Activated T-cell treated with anti-CD3 and anti-CD28 coated beads, Interleukin-2, amount 50 U/mL, for 4 hours (primary cell): ENCODE measurements around the gene PEMT. TPM values are rescaled to one million over a fixed set of nuclear protein-coding genes. Genes with fewer than 3 reads are reported as not detected.

Experiments used
- ATAC-seq, 2 donors: fragments of 200-7000 bp; cut with Tn5 transposase; one replicate each; pipeline ENCODE4 v1.10.0; 2021
- DNase-seq: peaks from one replicate; pipeline ENCODE4 v3.0.0-alpha.2; 2020
- H3K27me3 Mint-ChIP-seq: one replicate; pipeline ENCODE4 v1.8.0; 2021; ENCODE audit warnings: low read depth, mixed read lengths
- H3K36me3 Mint-ChIP-seq: one replicate; pipeline ENCODE4 v1.8.0; 2022; ENCODE audit warnings: mixed read lengths; ENCODE audit not compliant: insufficient read depth
- H3K4me1 Mint-ChIP-seq: one replicate; pipeline ENCODE4 v1.8.0; 2021; ENCODE audit warnings: low read depth, mixed read lengths
- H3K4me3 Mint-ChIP-seq: one replicate; pipeline ENCODE4 v1.8.0; 2021; ENCODE audit warnings: mild to moderate bottlenecking, moderate library complexity, mixed read lengths
- H3K9me3 Mint-ChIP-seq: one replicate; pipeline ENCODE4 v1.8.0; 2021; ENCODE audit warnings: mixed read lengths
- total RNA-seq, 3 donors: library from RNA; stranded (reverse); gene quantifications; one replicate each; pipeline ENCODE4 v1.2.1, GENCODE V29; 2021

Gene PEMT
- total RNA-seq, 3 donors from 2014 or later, result 52.5 to 53.8 (median 53.0) TPM

DNA sequence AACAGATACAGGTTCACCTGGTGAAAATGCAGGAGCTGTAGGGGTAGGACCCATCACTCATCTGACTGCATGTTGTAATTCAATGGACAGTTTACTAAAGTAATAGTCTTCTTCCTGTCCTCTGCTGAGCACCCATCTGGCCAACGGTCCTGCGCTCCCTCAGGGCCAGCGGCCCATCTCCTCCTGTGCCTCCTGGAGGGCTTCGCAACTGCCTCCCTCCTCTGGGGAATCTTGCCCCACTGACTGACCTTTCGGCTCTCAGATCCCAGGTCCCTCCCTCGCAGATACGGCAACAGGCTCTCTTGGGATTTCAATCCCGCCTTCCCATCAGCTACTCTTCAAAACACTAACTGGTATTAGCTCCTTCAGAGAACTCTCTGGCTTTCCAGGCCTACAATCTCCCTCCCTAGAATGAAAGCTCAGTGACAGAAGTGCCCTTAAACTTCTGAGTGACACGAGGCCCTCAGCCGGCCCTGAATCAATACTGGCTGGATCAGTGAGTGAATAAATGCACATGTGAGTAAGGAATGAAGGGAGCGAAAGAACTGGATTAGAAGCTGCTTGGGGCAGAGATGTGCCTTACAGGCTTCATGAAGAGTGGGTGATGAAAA, 1.3 kb downstream of the PEMT start:
- Mint-ChIP-seq H3K4me1 (peaks cover 19% of the 10 kb centered on the region), H3K9me3 (no peaks in the 10 kb centered on the region), H3K36me3 (no peaks in the 10 kb centered on the region), H3K27me3 (no peaks in the 10 kb centered on the region), H3K4me3 (peak overlapping the region; percentile 93)
- DNase-seq (no peak), ATAC-seq (no peak)

DNA sequence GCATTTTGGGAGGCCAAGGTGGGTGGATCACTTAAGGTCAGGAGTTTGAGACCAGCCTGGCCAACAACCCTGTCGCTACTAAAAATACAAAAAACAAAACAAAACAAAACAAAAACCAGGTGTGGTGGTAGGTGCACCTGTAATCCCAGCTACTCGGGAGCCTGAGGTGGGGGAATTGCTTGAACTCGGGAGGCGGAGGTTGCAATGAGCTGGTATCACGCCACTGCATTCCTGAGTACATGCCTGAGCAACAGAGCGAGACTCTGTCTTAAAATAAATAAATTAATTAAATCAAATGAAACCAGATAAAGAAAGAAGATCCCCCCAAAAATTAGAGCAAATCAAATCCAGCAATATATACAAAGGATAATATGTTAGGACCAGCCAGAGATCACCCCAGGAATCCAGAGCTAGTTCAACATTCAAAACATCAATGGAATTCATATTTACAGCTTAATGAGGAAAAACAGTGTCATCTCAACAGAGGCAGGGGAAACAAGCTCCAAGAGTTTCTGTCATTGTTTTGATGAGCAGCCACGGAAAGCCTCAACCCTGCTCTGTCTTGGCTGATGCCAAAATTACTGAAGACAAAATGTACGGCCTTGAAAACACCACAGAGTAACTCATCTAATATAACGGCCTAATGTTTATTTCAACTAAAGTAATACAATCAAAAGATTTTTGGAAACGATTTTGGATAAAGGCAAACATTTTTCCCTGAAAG, 3.7 kb downstream of the PEMT start:
- H3K4me3 Mint-ChIP-seq, result no peak overlapping the region
- no peaks in the 10 kb centered on the region for H3K27me3 Mint-ChIP-seq
- H3K9me3 Mint-ChIP-seq, result no peaks in the 10 kb centered on the region
- H3K36me3 Mint-ChIP-seq, result no peaks in the 10 kb centered on the region
- ATAC-seq (no peak), DNase-seq (no peak)
- H3K4me1 Mint-ChIP-seq, result peaks cover 17% of the 10 kb centered on the region

DNA sequence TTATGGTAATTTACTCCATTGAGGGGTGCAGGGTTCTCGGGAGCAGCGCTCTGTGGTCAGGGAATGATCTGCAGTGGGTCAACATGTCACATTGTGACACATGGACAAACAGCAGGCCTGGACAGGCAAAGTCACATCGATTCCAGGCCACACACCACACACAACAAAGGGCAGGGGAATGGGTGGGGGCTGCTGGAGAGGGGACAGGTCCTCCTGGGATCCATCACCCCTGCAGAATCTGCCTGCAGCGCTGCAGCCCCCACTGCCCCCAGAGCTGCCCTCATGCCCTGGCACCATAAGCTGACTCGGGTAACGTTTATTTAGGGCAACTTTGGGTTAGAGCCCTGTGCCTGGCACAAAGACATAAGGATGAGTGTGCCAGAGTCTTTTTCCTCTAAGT, 9.1 kb downstream of the PEMT start:
- no peaks in the 10 kb centered on the region for H3K27me3 Mint-ChIP-seq
- H3K9me3 Mint-ChIP-seq, result no peaks in the 10 kb centered on the region
- DNase-seq, result no peak
- ATAC-seq, result no peak
- H3K4me1 Mint-ChIP-seq, result no peaks in the 10 kb centered on the region
- H3K4me3 Mint-ChIP-seq, result no peak overlapping the region
- H3K36me3 Mint-ChIP-seq, result no peaks in the 10 kb centered on the region

DNA sequence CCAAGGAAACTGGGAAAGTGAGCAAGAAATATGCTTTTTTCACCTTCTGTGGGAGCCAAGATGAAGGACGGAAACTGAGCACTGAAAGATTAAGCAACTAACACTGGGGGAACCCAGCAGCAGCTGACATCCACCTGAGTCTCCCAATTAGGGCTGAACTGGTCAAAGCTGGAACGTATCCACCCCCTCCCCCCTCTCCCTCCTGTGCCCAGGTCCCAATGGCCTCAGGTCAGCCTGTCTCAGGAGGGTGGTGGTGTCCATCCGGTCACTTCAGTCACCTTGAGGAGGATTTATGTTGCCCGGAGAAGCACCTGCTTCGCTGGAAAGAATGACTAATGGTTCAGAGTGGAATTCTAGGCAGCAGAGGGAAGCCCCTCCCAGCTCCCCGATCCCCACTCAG, 10.0 kb downstream of the PEMT start:
- no peaks in the 10 kb centered on the region for H3K36me3 Mint-ChIP-seq
- DNase-seq (no peak), ATAC-seq (no peak)
- H3K9me3 Mint-ChIP-seq, result no peaks in the 10 kb centered on the region
- no peaks in the 10 kb centered on the region for H3K27me3 Mint-ChIP-seq
- H3K4me3 Mint-ChIP-seq, result no peak overlapping the region
- H3K4me1 Mint-ChIP-seq, result no peaks in the 10 kb centered on the region

DNA sequence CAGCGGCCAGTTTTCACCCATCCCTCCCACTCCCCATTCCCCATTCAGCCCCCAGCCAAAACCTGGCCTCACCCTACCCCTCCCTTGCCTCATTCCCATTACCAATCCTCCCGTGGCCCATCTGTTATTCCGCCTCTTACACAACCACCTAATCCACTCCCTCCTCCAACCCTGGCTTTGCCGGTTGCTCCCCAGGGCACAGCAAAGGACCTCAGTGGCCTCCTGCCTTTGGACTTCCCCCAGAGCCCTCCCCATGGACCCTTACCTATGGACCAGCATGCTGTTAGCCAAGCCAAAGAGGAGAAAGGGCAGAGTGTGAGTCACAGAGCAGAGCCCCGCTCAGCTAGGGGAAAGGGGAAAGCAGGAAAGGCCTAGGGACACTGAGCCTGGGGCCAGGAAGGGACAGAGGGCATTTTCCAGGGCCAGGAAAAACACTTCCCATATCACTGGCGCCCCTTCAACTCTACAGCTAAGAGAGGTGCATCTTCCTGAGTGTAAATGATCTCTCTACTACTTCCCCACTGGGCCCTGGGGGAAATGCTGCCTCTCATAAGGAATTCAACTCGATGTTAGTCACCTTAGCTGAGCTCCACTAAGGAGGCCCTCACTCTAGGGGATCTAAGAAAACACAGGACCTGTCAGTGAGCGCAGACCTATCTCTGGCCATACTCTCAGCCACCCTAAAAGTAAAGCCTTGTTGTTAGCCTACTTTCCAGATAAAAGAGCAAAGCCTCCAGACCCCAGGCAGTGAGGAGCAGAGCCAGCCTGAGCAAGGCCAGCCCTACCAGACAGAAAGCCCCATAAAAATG, 10.6 kb downstream of the PEMT start:
- ATAC-seq (no peak), DNase-seq (no peak)
- H3K4me1 Mint-ChIP-seq, result no peaks in the 10 kb centered on the region
- H3K27me3 Mint-ChIP-seq, result no peaks in the 10 kb centered on the region
- H3K4me3 Mint-ChIP-seq, result no peak overlapping the region
- peaks cover 2% of the 10 kb centered on the region for H3K36me3 Mint-ChIP-seq
- no peaks in the 10 kb centered on the region for H3K9me3 Mint-ChIP-seq

DNA sequence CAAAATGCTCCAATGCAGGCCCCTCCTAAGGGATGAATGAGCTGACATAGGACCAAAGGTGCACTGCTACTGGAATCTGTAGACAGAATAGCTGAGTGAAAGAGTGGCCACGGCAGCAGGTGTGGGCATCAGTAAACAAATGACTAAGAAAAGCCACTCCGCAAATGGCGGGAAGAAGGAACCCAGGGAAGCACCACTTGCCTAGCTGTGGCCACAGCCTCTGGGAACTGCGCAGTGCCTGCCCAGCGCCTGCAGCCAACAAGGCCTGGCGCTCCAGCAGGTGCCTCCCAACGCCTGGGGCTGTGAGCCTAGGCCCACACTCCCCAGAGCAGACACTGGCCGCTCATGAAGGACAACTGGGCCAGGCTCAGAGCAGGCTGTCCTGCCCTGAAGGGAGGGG, 11.8 kb downstream of the PEMT start:
- Mint-ChIP-seq H3K9me3 (no peaks in the 10 kb centered on the region), H3K4me1 (no peaks in the 10 kb centered on the region), H3K27me3 (no peaks in the 10 kb centered on the region), H3K36me3 (peaks cover 9% of the 10 kb centered on the region), H3K4me3 (no peak overlapping the region)
- no peak for DNase-seq
- ATAC-seq, result no peak

DNA sequence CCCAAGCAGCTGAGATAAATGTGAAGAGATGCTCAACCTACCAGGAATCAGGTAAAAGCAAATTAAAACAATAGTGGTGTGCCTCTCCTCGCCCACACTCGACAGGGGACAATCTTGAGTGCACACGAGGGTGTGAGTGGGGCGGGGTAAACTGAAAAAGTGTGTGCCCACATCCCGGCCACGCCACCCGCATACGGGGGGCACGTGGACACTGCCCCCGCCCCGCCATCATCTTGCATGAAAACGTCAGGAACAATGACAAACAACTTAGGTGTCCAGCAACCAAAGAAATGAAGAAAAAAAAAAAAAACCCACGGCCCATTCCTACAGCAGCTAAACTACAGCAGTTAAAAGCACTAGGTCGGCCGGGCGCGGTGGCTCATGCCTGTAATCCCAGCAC, 14.1 kb downstream of the PEMT start:
- no peak overlapping the region for H3K4me3 Mint-ChIP-seq
- DNase-seq (no peak), ATAC-seq (no peak)
- H3K36me3 Mint-ChIP-seq, result peaks cover 13% of the 10 kb centered on the region
- H3K4me1 Mint-ChIP-seq, result no peaks in the 10 kb centered on the region
- H3K27me3 Mint-ChIP-seq, result no peaks in the 10 kb centered on the region
- no peaks in the 10 kb centered on the region for H3K9me3 Mint-ChIP-seq

DNA sequence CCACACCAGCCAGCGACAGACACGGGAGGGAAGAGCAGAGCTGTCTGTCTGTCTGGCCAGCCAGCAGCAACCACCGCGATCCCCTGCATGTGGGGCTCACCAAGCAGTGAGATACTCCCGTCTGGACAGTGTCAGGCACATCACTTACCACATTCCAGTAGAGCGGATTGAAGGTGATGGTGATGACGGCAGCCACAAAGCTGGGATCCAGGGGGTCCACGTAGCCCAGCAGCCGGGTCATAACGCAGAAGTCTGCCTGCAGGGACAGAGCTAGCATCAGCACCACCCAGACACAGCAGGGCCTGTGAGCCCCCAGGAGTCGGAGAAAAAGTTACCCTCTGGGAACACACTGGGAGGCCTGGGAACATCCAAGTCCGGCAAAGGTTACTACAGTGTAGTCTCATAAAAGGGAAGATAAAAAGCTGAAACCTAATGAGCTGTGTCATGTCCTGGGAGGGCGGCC, 14.7 kb downstream of the PEMT start:
- Mint-ChIP-seq H3K4me1 (no peaks in the 10 kb centered on the region), H3K9me3 (no peaks in the 10 kb centered on the region)

DNA sequence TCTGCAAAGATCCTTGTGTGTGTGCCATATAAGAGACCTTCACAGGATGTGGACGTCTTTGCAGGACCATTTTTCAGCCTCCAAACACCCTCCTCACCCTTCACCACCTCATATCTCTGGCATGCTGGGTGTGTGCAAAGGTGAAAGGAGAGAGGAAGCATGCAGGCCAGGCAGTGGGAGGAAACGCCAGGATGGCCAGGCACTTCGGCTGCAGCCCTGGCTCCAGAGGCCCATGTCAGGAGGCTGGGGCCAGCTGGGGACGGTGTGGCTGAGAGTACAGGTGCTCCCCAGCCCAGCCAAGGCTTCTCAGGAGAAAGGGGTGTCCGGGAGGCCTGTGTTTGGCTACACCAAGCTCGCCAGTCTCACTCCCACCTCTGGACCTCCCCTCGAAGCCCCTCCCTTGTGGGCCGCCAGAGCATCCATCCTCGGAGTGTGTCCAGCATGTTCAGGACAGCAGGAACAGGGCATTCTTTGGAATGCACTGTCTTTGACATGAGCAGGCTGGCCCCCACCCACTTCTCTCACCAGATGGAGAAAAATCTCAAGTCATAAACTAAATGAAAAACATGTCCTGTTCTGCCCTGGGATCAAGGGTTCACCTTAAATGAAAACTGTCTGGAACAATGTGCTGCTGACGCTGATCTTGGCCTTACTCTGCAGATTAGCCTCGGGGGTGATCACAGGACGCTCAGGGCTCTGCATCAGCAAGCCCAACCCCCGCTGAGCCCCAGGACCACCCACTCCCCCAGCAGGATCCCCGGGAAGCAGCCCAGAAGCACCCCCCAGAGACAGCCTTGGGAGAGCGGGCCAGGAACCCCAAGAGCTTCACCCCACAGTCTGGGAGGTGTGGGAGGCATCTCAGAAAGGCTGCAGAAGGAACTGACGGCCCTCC, 15.9 kb downstream of the PEMT start:
- no peak for ATAC-seq
- no peak for DNase-seq
- no peaks in the 10 kb centered on the region for H3K9me3 Mint-ChIP-seq
- H3K27me3 Mint-ChIP-seq, result no peaks in the 10 kb centered on the region
- no peaks in the 10 kb centered on the region for H3K4me1 Mint-ChIP-seq
- H3K4me3 Mint-ChIP-seq, result no peak overlapping the region
- H3K36me3 Mint-ChIP-seq, result peaks cover 15% of the 10 kb centered on the region

More for the DNA sequence above, 14.7 kb downstream of the PEMT start:
- DNase-seq (no peak), ATAC-seq (no peak)
- Mint-ChIP-seq H3K27me3 (no peaks in the 10 kb centered on the region), H3K36me3 (peaks cover 13% of the 10 kb centered on the region), H3K4me3 (no peak overlapping the region)

DNA sequence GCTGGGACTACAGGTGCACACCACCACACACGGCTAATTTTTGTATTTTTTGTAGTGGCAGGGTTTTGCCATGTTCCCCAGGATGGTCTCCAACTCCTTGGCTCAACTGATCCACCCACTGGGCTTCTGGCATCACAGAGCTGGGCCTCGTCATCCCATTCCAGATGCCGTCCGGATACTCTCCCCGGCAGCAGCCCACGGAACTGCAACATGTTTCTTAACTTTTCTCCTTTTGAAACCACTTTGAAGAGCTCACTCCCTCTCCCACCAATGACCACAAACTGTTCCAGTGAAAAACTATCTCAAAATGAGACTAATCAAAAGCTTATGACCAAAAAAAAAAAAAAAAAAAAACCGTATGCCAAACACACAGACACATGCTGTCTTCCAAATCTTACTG, 17.6 kb downstream of the PEMT start:
- Mint-ChIP-seq H3K36me3 (peaks cover 15% of the 10 kb centered on the region), H3K9me3 (no peaks in the 10 kb centered on the region), H3K27me3 (no peaks in the 10 kb centered on the region), H3K4me1 (no peaks in the 10 kb centered on the region), H3K4me3 (no peak overlapping the region)
- ATAC-seq (no peak), DNase-seq (no peak)

DNA sequence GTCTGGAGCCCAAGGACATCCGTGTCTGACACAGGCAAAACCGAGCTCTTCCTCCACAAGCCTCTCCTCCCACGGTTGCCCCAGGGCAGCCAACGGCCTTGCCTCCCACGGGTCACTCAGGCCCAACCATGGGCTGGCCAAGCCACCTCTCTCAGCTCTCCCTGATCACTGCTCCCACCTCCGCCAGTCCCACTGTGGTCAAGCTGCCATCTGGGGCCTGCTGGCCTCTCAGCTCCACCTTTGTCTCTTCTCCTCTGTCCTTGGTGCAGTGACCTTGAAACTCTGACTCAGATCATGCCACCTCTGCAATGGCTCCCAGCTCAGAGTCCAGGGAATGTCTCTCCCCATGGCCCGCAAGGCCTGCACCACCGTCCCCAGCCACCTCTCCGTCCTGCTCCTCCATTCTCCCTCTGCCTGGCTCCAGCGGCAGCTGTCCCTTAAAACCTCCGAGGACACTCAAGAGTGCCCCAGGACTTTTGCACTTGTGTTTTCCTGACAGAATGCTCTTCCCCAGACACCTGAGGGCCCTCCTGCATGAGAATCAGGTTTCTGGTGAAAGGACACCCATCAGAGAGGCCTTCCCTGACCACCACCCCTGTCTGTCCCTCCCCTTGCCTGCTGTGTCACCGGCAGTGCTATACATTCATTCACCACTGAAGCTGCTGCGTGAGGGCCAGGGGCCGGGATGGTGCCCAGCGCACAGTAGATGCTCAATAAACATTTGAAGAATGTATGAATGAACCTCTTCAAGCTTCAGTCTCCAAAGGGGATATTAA, 19.3 kb downstream of the PEMT start:
- Mint-ChIP-seq H3K4me1 (no peaks in the 10 kb centered on the region), H3K36me3 (peaks cover 15% of the 10 kb centered on the region), H3K27me3 (no peaks in the 10 kb centered on the region), H3K9me3 (no peaks in the 10 kb centered on the region), H3K4me3 (no peak overlapping the region)
- DNase-seq (no peak), ATAC-seq (no peak)

DNA sequence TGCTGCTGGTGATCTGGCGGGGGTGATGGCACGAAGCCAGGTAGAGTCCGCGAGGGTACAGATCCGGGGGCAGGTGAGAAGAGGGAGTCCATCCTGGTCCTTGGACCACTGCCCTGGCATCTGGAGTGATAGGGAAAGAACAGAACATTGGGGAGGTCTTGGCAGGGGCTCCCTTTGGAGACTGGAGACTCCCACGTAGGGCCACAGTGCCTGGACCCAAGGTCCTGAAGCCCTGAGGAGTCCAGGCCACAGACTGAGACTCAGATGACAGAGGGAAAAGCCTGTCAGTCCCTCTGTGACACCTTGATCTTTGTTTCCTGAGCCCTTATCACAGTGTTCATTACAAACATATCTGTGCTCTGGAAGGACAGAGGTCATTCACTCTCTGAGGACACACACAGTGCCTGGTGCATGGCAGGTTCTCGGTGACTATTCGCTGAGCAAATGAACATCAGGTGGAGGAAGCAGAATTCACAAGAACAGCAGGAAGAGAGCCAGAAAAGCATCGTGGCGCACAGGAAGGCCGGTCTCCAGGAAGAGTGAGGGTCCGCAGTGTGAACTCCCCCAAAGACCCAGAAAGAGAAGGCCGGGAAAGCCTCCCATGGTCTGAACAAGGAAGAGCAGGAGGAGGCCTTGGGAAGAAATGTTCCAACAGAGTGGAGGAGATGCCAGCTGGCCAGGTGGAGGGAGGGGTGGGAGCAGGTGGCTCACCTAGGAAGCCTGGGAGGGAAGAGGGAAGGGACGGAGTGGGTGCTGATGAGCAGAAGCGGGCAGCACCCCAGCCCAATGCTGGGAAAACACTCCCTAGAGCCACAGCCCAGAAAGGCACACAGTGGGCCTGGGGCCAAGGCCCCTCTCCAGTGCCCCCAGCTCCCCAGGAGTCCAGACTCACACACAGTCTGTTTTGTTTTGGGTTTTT, 20.5 kb downstream of the PEMT start:
- no peak for ATAC-seq
- Mint-ChIP-seq H3K27me3 (no peaks in the 10 kb centered on the region), H3K4me1 (no peaks in the 10 kb centered on the region), H3K9me3 (no peaks in the 10 kb centered on the region), H3K4me3 (no peak overlapping the region), H3K36me3 (peaks cover 15% of the 10 kb centered on the region)
- DNase-seq, result no peak
